ENCODE data around the gene PAQR9. TPM values are rescaled to one million over a fixed set of nuclear protein-coding genes. Genes with fewer than 3 reads are reported as not detected.
"Not testable (repeated sequence)": the region's sequence is repeated elsewhere in the genome, so short reads cannot be mapped to it uniquely, and the experiment has no call there.

Gene PAQR9
- total and polyA plus RNA-seq, 2 donors (not counting 3 experiments of a cell fraction or from before 2014, with no cell fraction given), result not detected

- H3K4me2 ChIP-seq (ENCODE audit: insufficient read depth, low read length), result no peak overlapping the region
- no peak overlapping the region for H3K27ac ChIP-seq (ENCODE audit: insufficient read depth, low read depth, low read length)
- no peak overlapping the region for H3K4me3 ChIP-seq (replicated peaks in 1 of 3; ENCODE audit: insufficient read depth in 1 of 3, low read depth in 1 of 3, low read length in 3 of 3)
- H3K27me3 ChIP-seq (ENCODE audit: control insufficient read depth in 2 of 2, insufficient read depth in 2 of 2, low read length in 2 of 2), result peaks cover 6 to 10% of the 10 kb centered on the region in 2 experiments
- no peaks in the 10 kb centered on the region for H3K79me2 ChIP-seq (ENCODE audit: control insufficient read depth, insufficient read depth, low read length)
- dilution Hi-C loops (cut with MboI; ENCODE audit: extremely low pct_ligation_motif_present, low sequenced_read_pairs), result no loop called here
- no peaks in the 10 kb centered on the region for H3K36me3 ChIP-seq (ENCODE audit: control insufficient read depth in 2 of 2, extremely low read depth in 1 of 2, insufficient read depth in 2 of 2, low read length in 2 of 2)
- CTCF ChIA-PET, result interaction anchor here (0.6 to 4.3 kb wide), 7 partner anchors 10 to 865 kb away, joined by 3 to 38 read pairs (median 5); partner anchors contain the start of gene U2SURP
- no peaks in the 10 kb centered on the region for H3K4me1 ChIP-seq (ENCODE audit: control insufficient read depth, extremely low read depth, insufficient read depth, low read length)
- H3K9ac ChIP-seq (replicated peaks; ENCODE audit: extremely low read depth, insufficient read depth, low read length), result no peak overlapping the region
- no peak for TF ChIP-seq JUN (IDR thresholded peaks at IDR 0.05; ENCODE audit: borderline replicate concordance, insufficient read depth, insufficient read length, low read depth)
- intact Hi-C loops (cut with micrococcal nuclease), result loop anchor here (5.0 kb wide), 1 partner anchor 863 kb away; no protein-coding TSS in a partner anchor
- H2AFZ ChIP-seq (ENCODE audit: low read depth, low read length), result no peak overlapping the region
- H3K9me1 ChIP-seq (replicated peaks; ENCODE audit: control insufficient read depth, extremely low read depth, insufficient read depth, low read length), result no peaks in the 10 kb centered on the region
- no peaks in the 10 kb centered on the region for H3K9me3 ChIP-seq (replicated peaks; ENCODE audit: control insufficient read depth, insufficient read depth, low read length)
- no peak for DNase-seq (ENCODE audit: low read depth, low spot score)
- no peaks in the 10 kb centered on the region for H4K20me1 ChIP-seq (replicated peaks; ENCODE audit: control insufficient read depth, extremely low read depth, insufficient read depth, low read length)
- FAIRE-seq, result no peak
- no TSS peak for BruUV-seq (replicated peaks)
- POLR2A ChIA-PET, result no interaction called here
Measured at GRCh38 chr3:142990721-142991120, 27.2 kb upstream of the PAQR9 start.

GRCh38 chr3:142988826-142989225 is 25.4 kb upstream of the PAQR9 start:
- H3K4me2 ChIP-seq (ENCODE audit: insufficient read depth, low read length); DNase-seq (ENCODE audit: low read depth, low spot score); H2AFZ ChIP-seq (ENCODE audit: low read depth, low read length); H4K20me1 ChIP-seq (replicated peaks; ENCODE audit: control insufficient read depth, extremely low read depth, insufficient read depth, low read length); H3K27me3 ChIP-seq (ENCODE audit: control insufficient read depth in 2 of 2, insufficient read depth in 2 of 2, low read length in 2 of 2); FAIRE-seq; H3K4me3 ChIP-seq (replicated peaks in 1 of 3; ENCODE audit: insufficient read depth in 1 of 3, low read depth in 1 of 3, low read length in 3 of 3); H3K9me1 ChIP-seq (replicated peaks; ENCODE audit: control insufficient read depth, extremely low read depth, insufficient read depth, low read length); BruUV-seq (replicated peaks); H3K36me3 ChIP-seq (ENCODE audit: control insufficient read depth in 2 of 2, extremely low read depth in 1 of 2, insufficient read depth in 2 of 2, low read length in 2 of 2); POLR2A ChIA-PET; intact Hi-C loops (cut with micrococcal nuclease); dilution Hi-C loops (cut with MboI; ENCODE audit: extremely low pct_ligation_motif_present, low sequenced_read_pairs); CTCF ChIA-PET; H3K4me1 ChIP-seq (ENCODE audit: control insufficient read depth, extremely low read depth, insufficient read depth, low read length); H3K79me2 ChIP-seq (ENCODE audit: control insufficient read depth, insufficient read depth, low read length); H3K27ac ChIP-seq (ENCODE audit: insufficient read depth, low read depth, low read length); H3K9ac ChIP-seq (replicated peaks; ENCODE audit: extremely low read depth, insufficient read depth, low read length); H3K9me3 ChIP-seq (replicated peaks; ENCODE audit: control insufficient read depth, insufficient read depth, low read length): not testable (repeated sequence)

- H3K9ac ChIP-seq (replicated peaks; ENCODE audit: extremely low read depth, insufficient read depth, low read length); DNase-seq (ENCODE audit: low read depth, low spot score); H3K4me2 ChIP-seq (ENCODE audit: insufficient read depth, low read length); dilution Hi-C loops (cut with MboI; ENCODE audit: extremely low pct_ligation_motif_present, low sequenced_read_pairs); H3K9me1 ChIP-seq (replicated peaks; ENCODE audit: control insufficient read depth, extremely low read depth, insufficient read depth, low read length); FAIRE-seq; H3K4me1 ChIP-seq (ENCODE audit: control insufficient read depth, extremely low read depth, insufficient read depth, low read length); H3K36me3 ChIP-seq (ENCODE audit: control insufficient read depth in 2 of 2, extremely low read depth in 1 of 2, insufficient read depth in 2 of 2, low read length in 2 of 2); H3K27me3 ChIP-seq (ENCODE audit: control insufficient read depth in 2 of 2, insufficient read depth in 2 of 2, low read length in 2 of 2); H3K9me3 ChIP-seq (replicated peaks; ENCODE audit: control insufficient read depth, insufficient read depth, low read length); H3K4me3 ChIP-seq (replicated peaks in 1 of 3; ENCODE audit: insufficient read depth in 1 of 3, low read depth in 1 of 3, low read length in 3 of 3); POLR2A ChIA-PET; H4K20me1 ChIP-seq (replicated peaks; ENCODE audit: control insufficient read depth, extremely low read depth, insufficient read depth, low read length); H3K27ac ChIP-seq (ENCODE audit: insufficient read depth, low read depth, low read length); H3K79me2 ChIP-seq (ENCODE audit: control insufficient read depth, insufficient read depth, low read length); intact Hi-C loops (cut with micrococcal nuclease); BruUV-seq (replicated peaks); H2AFZ ChIP-seq (ENCODE audit: low read depth, low read length): not testable (repeated sequence)
- CTCF ChIA-PET, result interaction anchor here (0.9 to 2.6 kb wide), 7 partner anchors 13 to 862 kb away, joined by 3 to 50 read pairs (median 5); partner anchors contain the start of gene U2SURP
Measured at GRCh38 chr3:142988221-142988620, 24.7 kb upstream of the PAQR9 start.

Data from endothelial cell of umbilical vein (primary cell).